ENCODE results near the gene RABEP1. TPM values are rescaled to one million over a fixed set of nuclear protein-coding genes. Genes with fewer than 3 reads are reported as not detected.

The RABEP1 gene
- polyA plus RNA-seq, 1 of the 3 experiments (the other 2 are of a cell fraction) = 9.7 TPM

DNA sequence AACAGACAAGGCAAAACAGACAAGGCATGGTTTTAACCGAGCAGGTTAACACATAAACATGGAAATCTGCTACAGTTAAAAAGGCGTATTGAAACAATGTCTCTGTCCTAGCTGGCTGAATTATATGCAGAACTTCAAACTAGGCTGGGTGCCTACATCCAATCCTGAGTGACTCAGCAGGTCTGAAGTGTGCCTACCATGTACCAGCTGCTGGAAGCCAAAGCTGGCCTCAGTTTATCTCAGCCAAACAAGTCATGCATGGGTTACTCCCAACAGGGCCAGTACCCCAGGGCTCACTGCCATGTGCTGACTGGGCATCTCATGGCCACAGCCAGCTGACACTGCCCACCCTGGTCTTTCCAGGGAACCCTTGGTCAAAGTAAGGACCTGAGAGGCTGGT is 152.9 kb downstream of the RABEP1 start:
- WGBS (ENCODE audit: low lambda C conversion rate) = 100% methylated on average over 2 of the region's 2 CpGs
- no peak for DNase-seq
- Histone ChIP-seq H2AFZ (ENCODE audit: low read depth) (no peak overlapping the region), H3K9ac (no peak overlapping the region), H3K27me3 (ENCODE audit: insufficient read depth) (no peaks in the 10 kb centered on the region), H3K4me2 (no peak overlapping the region), H3K36me3 (replicated peaks in 1 of 2; ENCODE audit: control insufficient read depth in 1 of 2, insufficient read depth in 2 of 2, low read length in 1 of 2) (peaks cover 54 to 55% of the 10 kb centered on the region in 2 experiments), H3K9me2 (no peaks in the 10 kb centered on the region), H3F3A (replicated peaks; ENCODE audit: insufficient read depth) (peaks cover 29% of the 10 kb centered on the region), H3K4me3 (ENCODE audit: low read depth in 2 of 2, low read length in 1 of 2) (no peak overlapping the region), H3K79me2 (ENCODE audit: insufficient read depth) (peaks cover 44% of the 10 kb centered on the region), H3K4me1 (ENCODE audit: control insufficient read depth in 1 of 2, insufficient read depth in 2 of 2, low read depth in 1 of 2, low read length in 1 of 2) (peaks cover 0 to 21% of the 10 kb centered on the region in 2 experiments; a peak in 3 of 4 replicates), H3K27ac (ENCODE audit: low read depth in 2 of 2, low read length in 1 of 2) (no peak overlapping the region), H4K20me1 (ENCODE audit: insufficient read depth) (no peaks in the 10 kb centered on the region), H3K9me3 (no peaks in the 10 kb centered on the region)
- TF ChIP-seq, protein P1, sequence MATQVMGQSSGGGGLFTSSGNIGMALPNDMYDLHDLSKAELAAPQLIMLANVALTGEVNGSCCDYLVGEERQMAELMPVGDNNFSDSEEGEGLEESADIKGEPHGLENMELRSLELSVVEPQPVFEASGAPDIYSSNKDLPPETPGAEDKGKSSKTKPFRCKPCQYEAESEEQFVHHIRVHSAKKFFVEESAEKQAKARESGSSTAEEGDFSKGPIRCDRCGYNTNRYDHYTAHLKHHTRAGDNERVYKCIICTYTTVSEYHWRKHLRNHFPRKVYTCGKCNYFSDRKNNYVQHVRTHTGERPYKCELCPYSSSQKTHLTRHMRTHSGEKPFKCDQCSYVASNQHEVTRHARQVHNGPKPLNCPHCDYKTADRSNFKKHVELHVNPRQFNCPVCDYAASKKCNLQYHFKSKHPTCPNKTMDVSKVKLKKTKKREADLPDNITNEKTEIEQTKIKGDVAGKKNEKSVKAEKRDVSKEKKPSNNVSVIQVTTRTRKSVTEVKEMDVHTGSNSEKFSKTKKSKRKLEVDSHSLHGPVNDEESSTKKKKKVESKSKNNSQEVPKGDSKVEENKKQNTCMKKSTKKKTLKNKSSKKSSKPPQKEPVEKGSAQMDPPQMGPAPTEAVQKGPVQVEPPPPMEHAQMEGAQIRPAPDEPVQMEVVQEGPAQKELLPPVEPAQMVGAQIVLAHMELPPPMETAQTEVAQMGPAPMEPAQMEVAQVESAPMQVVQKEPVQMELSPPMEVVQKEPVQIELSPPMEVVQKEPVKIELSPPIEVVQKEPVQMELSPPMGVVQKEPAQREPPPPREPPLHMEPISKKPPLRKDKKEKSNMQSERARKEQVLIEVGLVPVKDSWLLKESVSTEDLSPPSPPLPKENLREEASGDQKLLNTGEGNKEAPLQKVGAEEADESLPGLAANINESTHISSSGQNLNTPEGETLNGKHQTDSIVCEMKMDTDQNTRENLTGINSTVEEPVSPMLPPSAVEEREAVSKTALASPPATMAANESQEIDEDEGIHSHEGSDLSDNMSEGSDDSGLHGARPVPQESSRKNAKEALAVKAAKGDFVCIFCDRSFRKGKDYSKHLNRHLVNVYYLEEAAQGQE (IDR thresholded peaks at IDR 0.05; ENCODE audit: low read depth, low read length) = no peak
- no peak for TF ChIP-seq FOSL2 (IDR thresholded peaks at IDR 0.05; ENCODE audit: borderline replicate concordance, low read depth)
- TF ChIP-seq NFIC (IDR thresholded peaks at IDR 0.05; ENCODE audit: borderline replicate concordance) = no peak
- TF ChIP-seq EP300 (IDR thresholded peaks at IDR 0.05; ENCODE audit: borderline replicate concordance in 1 of 2, low read depth in 1 of 2, low read length in 1 of 2) = no peak
- TF ChIP-seq, protein P2, sequence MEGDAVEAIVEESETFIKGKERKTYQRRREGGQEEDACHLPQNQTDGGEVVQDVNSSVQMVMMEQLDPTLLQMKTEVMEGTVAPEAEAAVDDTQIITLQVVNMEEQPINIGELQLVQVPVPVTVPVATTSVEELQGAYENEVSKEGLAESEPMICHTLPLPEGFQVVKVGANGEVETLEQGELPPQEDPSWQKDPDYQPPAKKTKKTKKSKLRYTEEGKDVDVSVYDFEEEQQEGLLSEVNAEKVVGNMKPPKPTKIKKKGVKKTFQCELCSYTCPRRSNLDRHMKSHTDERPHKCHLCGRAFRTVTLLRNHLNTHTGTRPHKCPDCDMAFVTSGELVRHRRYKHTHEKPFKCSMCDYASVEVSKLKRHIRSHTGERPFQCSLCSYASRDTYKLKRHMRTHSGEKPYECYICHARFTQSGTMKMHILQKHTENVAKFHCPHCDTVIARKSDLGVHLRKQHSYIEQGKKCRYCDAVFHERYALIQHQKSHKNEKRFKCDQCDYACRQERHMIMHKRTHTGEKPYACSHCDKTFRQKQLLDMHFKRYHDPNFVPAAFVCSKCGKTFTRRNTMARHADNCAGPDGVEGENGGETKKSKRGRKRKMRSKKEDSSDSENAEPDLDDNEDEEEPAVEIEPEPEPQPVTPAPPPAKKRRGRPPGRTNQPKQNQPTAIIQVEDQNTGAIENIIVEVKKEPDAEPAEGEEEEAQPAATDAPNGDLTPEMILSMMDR (IDR thresholded peaks at IDR 0.05) = no peak
- TF ChIP-seq CHD2 (IDR thresholded peaks at IDR 0.05; ENCODE audit: low read length, partially characterized antibody) = no peak
- TF ChIP-seq, protein P3, sequence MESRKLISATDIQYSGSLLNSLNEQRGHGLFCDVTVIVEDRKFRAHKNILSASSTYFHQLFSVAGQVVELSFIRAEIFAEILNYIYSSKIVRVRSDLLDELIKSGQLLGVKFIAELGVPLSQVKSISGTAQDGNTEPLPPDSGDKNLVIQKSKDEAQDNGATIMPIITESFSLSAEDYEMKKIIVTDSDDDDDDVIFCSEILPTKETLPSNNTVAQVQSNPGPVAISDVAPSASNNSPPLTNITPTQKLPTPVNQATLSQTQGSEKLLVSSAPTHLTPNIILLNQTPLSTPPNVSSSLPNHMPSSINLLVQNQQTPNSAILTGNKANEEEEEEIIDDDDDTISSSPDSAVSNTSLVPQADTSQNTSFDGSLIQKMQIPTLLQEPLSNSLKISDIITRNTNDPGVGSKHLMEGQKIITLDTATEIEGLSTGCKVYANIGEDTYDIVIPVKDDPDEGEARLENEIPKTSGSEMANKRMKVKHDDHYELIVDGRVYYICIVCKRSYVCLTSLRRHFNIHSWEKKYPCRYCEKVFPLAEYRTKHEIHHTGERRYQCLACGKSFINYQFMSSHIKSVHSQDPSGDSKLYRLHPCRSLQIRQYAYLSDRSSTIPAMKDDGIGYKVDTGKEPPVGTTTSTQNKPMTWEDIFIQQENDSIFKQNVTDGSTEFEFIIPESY (IDR thresholded peaks at IDR 0.05; ENCODE audit: borderline replicate concordance, low read depth) = no peak
- no peak for TF ChIP-seq RCOR1 (IDR thresholded peaks at IDR 0.05; ENCODE audit: low read length)
- no peak for TF ChIP-seq RFX5 (IDR thresholded peaks at IDR 0.05; ENCODE audit: low read length)
- no peak for TF ChIP-seq YY1 (IDR thresholded peaks at IDR 0.05; ENCODE audit: low read depth)
- TF ChIP-seq RAD21 (IDR thresholded peaks at IDR 0.05; ENCODE audit: low read length) = no peak
- no peak for TF ChIP-seq GATA2 (CRISPR knock-in tag; IDR thresholded peaks at IDR 0.05)
- TF ChIP-seq, protein P4, sequence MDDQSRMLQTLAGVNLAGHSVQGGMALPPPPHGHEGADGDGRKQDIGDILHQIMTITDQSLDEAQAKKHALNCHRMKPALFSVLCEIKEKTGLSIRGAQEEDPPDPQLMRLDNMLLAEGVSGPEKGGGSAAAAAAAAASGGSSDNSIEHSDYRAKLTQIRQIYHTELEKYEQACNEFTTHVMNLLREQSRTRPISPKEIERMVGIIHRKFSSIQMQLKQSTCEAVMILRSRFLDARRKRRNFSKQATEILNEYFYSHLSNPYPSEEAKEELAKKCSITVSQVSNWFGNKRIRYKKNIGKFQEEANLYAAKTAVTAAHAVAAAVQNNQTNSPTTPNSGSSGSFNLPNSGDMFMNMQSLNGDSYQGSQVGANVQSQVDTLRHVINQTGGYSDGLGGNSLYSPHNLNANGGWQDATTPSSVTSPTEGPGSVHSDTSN (IDR thresholded peaks at IDR 0.05) = no peak
- no peak for TF ChIP-seq ELF1 (IDR thresholded peaks at IDR 0.05)
- TF ChIP-seq, protein P5, sequence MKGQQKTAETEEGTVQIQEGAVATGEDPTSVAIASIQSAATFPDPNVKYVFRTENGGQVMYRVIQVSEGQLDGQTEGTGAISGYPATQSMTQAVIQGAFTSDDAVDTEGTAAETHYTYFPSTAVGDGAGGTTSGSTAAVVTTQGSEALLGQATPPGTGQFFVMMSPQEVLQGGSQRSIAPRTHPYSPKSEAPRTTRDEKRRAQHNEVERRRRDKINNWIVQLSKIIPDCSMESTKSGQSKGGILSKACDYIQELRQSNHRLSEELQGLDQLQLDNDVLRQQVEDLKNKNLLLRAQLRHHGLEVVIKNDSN (IDR thresholded peaks at IDR 0.05; ENCODE audit: borderline replicate concordance, low read depth) = no peak
- no peak for TF ChIP-seq MEF2A (IDR thresholded peaks at IDR 0.05; ENCODE audit: borderline replicate concordance, low read depth)
- TF ChIP-seq TCF12 (IDR thresholded peaks at IDR 0.05) = no peak
- TF ChIP-seq GABPA (IDR thresholded peaks at IDR 0.05; ENCODE audit: low read depth) = no peak
- TF ChIP-seq NRF1 (IDR thresholded peaks at IDR 0.05; ENCODE audit: low read depth, low read length) = no peak
- POLR2A ChIA-PET = no interaction called here
- CTCF ChIA-PET = no interaction called here
